Raji (cell line): ENCODE measurements around the gene RASA1.

Experiments
- POLR2A ChIP-seq: IDR thresholded peaks from 2 replicates; pipeline ENCODE4 v1.6.1; 2011; ENCODE audit warnings: low read depth, low read length, control low read depth; ENCODE audit not compliant: insufficient read depth

RASA1 gene

GRCh38 chr5:87403409-87403808 is 135.7 kb downstream of the RASA1 start:
- TF ChIP-seq POLR2A: no peak

DNA sequence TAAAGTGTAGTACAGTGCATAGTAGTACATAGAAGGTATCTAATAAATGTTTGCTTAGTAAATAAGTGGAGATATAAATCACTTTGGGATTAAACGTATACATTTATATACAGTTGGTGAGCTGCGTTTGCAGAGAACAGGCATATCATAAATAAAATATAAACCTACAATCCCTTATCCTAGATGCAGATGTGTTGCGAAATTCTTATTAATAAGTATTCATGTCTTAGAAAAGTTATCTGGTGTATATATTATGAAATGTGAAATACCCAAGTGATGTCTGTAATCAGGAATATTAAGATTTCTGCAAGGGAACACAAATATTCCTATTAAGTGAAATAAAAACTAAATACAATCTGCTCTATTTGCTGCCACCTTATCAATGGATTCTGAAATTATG is 136.2 kb downstream of the RASA1 start:
- TF ChIP-seq POLR2A: no peak

DNA sequence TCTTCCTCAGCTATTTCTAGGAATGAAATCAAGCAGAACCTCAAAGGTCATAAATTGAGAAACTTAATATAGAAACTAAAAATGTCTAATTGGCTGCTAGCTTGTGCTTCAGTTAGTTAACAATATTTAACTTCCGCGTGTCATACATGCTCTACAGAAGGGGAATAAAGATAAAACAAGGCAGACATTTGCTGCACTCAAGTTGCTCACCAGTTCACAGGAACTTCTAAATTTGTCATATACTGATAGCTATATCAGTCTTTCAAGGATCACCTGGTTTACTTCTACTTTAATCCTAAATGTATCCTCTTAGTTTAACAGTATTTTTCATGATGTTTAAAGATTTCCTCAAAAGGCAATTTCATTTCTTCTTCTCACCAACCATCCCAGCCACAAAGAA is 136.7 kb downstream of the RASA1 start:
- no peak for TF ChIP-seq POLR2A

DNA sequence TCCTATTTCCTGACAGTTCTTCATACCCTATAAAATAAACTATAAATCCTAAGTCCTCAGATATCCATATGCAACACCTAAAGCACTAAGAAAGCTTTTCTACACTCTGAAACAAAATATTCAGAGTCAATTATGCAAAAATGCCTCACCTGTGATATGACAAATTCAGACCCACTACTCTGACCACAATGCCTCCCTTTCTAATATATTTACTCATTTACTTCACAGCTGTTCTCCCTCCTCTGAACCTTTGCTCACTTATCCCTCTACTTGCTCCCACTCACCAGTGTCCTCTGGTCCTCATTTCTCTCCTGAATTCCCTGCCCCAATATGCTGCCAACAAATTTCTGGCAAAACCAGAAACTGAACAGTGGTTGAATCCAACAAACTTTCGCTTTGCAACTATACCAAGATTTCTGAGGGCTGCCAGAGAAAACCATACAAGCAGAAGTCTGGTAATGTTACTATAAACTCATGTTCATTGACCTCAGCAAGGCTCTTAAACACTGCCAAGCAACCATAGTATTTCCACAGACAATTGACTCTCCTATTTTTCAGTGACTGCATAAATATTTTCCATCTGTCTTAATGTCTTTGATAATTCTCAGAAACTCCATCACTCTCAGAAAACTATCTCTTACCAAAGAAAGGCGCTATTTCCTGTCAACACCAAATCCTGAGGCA is 137.9 kb downstream of the RASA1 start:
- no peak for TF ChIP-seq POLR2A

- TF ChIP-seq POLR2A: no peak
These were observed 140.5 kb downstream of the RASA1 start for GRCh38 chr5:87408204-87408603.

GRCh38 chr5:87410931-87411330 is 143.2 kb downstream of the RASA1 start:
- no peak for TF ChIP-seq POLR2A

DNA sequence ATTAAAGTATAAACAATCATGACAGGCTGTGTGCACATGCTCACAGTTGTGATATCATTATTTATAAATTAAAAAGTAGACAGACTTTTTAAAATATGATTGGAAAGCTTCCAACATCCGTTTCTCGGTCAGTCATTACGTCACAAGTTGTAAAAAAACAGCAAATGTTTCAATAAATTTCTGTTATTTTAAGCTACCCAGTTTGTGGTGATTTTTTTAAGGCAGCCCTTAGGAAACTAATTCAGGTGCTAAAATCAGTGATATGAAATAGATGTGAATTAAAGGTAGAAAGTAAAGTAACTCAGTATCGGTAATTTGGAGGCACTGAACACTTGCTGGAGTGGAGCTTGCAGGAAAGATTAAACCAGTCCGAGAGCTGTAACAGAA is 143.9 kb downstream of the RASA1 start:
- no peak for TF ChIP-seq POLR2A

- no peak for TF ChIP-seq POLR2A
These were observed 144.4 kb downstream of the RASA1 start for GRCh38 chr5:87411973-87412629.

DNA sequence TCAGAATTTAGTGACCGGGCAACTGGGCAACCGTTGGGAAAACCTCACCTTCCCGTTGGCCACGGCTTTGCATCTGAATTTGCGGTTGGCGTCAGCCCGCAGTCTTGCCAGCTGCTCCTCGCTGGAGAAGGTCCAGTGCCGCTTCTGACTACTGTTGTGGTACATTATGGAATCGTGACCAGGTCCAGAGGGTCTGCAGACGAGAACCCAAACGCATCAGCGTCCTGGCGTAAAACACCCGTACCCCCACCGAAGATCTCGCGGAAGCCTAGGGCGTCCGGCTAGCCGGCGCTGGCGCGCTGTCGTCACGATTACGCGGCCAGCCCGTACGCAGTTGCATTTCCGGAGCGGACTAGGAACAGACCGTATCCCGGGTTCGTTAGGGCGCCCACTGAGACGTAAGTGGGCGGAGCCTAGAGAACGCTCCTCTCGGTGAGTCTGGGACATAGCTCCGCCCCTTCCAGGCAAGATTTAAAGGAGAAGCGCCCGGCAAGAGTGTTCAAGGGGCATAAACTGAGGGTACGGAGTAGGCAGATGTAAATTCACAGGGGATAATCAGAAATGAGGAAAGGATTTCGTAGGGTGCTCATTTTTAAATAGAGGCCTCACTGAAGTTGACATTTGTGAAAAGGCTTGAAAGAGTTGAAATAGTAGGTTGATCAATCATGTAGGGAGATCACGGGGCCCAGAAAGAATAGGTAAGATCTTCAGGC is 145.1 kb downstream of the RASA1 start, which contains the start of gene CCNH:
CCNH (minus strand) TSS at position 301 of the 713 bp plus-strand sequence; CDS start at position 165, 136 bp downstream.
- peak; percentile 98 for TF ChIP-seq POLR2A

GRCh38 chr5:87413343-87413645 is 145.6 kb downstream of the RASA1 start:
- TF ChIP-seq POLR2A: no peak

DNA sequence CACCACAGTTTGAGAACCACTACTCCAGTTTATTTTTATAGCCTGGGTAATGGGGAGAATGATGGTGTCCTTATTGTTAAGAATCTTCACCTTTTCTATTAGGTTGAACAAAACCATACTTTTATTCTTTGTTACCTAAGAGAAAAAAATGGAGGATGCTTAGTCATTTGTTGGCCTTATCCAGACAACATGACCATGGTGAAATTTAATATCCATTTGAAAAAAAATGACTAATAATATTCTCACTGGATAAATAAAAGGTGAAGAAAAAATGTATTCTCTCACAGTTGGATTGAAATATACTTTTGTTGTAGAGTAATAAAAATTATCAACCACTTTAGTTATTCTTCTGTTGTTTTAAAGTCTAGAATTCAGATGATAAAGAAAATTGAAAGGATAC is 150.8 kb downstream of the RASA1 start:
- no peak for TF ChIP-seq POLR2A

GRCh38 chr5:87421307-87421706 is 153.6 kb downstream of the RASA1 start:
- TF ChIP-seq POLR2A: no peak

- TF ChIP-seq POLR2A: no peak
These were observed 156.1 kb downstream of the RASA1 start for GRCh38 chr5:87423755-87424154.

- TF ChIP-seq POLR2A: no peak
These were observed 163.3 kb downstream of the RASA1 start for GRCh38 chr5:87430863-87431457.

DNA sequence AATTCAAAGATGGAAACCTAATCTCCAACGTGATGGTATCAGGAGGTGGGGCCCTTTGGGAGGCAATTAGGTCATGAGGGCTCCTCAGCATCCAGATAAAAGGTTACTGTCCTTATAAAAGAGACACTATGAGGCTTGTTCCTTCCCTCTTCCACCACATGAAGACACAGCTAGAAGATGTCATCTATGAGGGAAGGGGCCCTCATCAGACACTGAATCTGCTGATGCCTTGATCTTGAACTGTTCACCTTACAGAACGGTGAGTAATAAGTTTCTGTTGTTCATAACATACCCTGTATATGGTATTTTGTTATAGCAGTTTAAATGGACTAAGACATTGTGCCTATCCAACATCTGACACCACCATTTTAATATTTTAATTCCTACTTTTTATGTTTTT is 164.8 kb downstream of the RASA1 start:
- TF ChIP-seq POLR2A: no peak

DNA sequence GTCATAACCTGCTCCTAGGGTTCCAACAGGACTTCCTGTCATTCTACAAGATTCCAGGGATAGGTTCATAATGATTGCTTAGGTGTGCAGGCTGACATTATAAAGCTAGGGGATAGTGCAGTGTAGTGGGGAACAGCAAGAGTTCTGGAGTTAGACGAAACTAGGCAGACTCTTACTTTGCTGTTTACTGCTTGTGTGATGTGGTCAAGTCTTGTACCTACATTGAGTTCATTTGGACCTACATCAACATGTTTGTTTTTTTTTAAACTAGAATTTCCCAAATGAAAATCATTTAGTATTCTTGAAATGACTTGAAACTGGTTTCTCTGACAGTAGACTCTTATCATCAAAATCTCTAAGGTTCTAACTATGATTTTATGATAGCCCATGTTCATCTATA is 166.3 kb downstream of the RASA1 start:
- TF ChIP-seq POLR2A: no peak

DNA sequence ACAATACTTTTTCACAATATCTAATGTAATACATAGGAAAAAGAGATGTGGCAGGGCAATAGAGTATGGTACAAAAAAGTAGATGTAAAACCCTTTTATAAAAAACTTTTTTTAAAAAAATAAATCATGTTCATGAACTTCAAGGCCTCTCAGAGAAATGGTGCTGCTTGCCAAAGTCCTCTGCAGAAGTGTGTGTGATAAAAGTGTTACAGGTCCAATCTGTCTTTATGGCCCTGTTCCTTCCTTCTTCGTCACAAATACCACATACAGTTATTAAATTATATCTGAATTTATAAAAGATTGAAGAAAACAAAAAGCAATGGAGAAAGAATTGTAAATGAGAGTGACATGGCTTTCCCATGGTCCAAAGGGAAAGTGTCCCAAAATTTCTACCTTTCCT is 166.8 kb downstream of the RASA1 start:
- TF ChIP-seq POLR2A: no peak
